HEK293 (cell line): Measurements from ENCODE around the gene WDR4.

Source experiments
- SP3 ChIP-seq: fragments of 450-650 bp; formaldehyde crosslinking; IDR thresholded peaks from 2 replicates; pipeline ENCODE4 v1.5.1; 2016; ENCODE audit warnings: missing biosample characterization, missing genetic modification characterization
- WT1 ChIP-seq: fragments of 450-650 bp; formaldehyde crosslinking; IDR thresholded peaks from 2 replicates; pipeline ENCODE4 v1.5.1; 2016; ENCODE audit warnings: missing biosample characterization, missing genetic modification characterization
- ZFHX2 ChIP-seq: fragments of 450-650 bp; formaldehyde crosslinking; conservative IDR thresholded peaks from 2 replicates; pipeline ENCODE4 v1.5.1; 2016; ENCODE audit warnings: missing biosample characterization, missing genetic modification characterization
- ZNF600 ChIP-seq: fragments of 450-650 bp; formaldehyde crosslinking; IDR thresholded peaks from 2 replicates; pipeline ENCODE4 v1.5.1; 2016; ENCODE audit warnings: missing biosample characterization, missing genetic modification characterization
- ZNF639 ChIP-seq: fragments of 450-650 bp; formaldehyde crosslinking; IDR thresholded peaks from 2 replicates; pipeline ENCODE4 v1.5.1; 2016; ENCODE audit warnings: missing biosample characterization, missing genetic modification characterization
- TF ChIP-seq, protein P1 (sequence below): fragments of 450-650 bp; formaldehyde crosslinking; IDR thresholded peaks from 2 replicates; pipeline ENCODE4 v1.5.1; 2017; ENCODE audit warnings: missing biosample characterization, missing genetic modification characterization
- TF ChIP-seq, protein P2 (sequence below): fragments of 450-650 bp; formaldehyde crosslinking; IDR thresholded peaks from 2 replicates; pipeline ENCODE4 v1.5.1; 2016; ENCODE audit warnings: missing biosample characterization, missing genetic modification characterization

DNA sequence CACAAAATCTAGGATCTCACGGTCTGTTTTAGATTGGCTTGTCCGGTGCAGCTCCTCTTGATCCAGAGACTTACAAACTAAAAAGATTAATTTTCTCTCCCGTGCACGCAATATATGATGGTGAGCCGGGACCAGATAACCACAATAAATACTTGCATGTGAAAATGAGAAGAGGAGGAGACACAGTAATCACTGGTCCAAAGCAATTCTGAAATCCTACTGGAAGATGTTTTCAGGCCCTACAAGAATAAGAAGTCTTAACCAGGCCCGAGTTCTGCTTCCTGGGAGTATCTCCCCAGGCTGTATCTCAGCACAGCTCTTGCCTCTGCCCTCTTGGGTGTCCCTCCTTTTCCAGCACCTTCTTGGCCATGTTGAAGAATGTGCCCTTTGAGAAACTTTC is 1.0 kb upstream of the WDR4 start:
- TF ChIP-seq, protein P1, sequence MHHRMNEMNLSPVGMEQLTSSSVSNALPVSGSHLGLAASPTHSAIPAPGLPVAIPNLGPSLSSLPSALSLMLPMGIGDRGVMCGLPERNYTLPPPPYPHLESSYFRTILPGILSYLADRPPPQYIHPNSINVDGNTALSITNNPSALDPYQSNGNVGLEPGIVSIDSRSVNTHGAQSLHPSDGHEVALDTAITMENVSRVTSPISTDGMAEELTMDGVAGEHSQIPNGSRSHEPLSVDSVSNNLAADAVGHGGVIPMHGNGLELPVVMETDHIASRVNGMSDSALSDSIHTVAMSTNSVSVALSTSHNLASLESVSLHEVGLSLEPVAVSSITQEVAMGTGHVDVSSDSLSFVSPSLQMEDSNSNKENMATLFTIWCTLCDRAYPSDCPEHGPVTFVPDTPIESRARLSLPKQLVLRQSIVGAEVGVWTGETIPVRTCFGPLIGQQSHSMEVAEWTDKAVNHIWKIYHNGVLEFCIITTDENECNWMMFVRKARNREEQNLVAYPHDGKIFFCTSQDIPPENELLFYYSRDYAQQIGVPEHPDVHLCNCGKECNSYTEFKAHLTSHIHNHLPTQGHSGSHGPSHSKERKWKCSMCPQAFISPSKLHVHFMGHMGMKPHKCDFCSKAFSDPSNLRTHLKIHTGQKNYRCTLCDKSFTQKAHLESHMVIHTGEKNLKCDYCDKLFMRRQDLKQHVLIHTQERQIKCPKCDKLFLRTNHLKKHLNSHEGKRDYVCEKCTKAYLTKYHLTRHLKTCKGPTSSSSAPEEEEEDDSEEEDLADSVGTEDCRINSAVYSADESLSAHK: no peak
- TF ChIP-seq WT1 (tag by site-specific recombination) (no peak), SP3 (no peak), ZNF639 (tag by site-specific recombination) (no peak), ZNF600 (tag by site-specific recombination) (no peak), ZFHX2 (no peak)
- TF ChIP-seq, protein P2, sequence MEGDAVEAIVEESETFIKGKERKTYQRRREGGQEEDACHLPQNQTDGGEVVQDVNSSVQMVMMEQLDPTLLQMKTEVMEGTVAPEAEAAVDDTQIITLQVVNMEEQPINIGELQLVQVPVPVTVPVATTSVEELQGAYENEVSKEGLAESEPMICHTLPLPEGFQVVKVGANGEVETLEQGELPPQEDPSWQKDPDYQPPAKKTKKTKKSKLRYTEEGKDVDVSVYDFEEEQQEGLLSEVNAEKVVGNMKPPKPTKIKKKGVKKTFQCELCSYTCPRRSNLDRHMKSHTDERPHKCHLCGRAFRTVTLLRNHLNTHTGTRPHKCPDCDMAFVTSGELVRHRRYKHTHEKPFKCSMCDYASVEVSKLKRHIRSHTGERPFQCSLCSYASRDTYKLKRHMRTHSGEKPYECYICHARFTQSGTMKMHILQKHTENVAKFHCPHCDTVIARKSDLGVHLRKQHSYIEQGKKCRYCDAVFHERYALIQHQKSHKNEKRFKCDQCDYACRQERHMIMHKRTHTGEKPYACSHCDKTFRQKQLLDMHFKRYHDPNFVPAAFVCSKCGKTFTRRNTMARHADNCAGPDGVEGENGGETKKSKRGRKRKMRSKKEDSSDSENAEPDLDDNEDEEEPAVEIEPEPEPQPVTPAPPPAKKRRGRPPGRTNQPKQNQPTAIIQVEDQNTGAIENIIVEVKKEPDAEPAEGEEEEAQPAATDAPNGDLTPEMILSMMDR (tag by site-specific recombination): no peak
